Stimulated activated CD4-positive, alpha-beta T cell treated with anti-CD3 and anti-CD28 coated beads, Interleukin-2, amount 100 ng/mL, for 4 hours (primary cell): ENCODE data around the gene ANXA2.
"Not testable (repeated sequence)": the region's sequence is repeated elsewhere in the genome, so short reads cannot be mapped to it uniquely, and the experiment has no call there.

Experiments used
- DNase-seq: peaks from one replicate; pipeline ENCODE4 v3.0.0-alpha.2; 2020; ENCODE audit warnings: low read depth

ANXA2 gene

GRCh38 chr15:60410350-60410749, 12.6 kb upstream of the ANXA2 start:
- DNase-seq: not testable (repeated sequence)

GRCh38 chr15:60408463-60408981, 10.7 kb upstream of the ANXA2 start:
- DNase-seq: no peak

GRCh38 chr15:60407415-60407805, 9.6 kb upstream of the ANXA2 start:
- no peak for DNase-seq

GRCh38 chr15:60406513-60407414, 9.0 kb upstream of the ANXA2 start:
- no peak for DNase-seq

GRCh38 chr15:60405399-60405798, 7.6 kb upstream of the ANXA2 start:
- no peak for DNase-seq

- not testable (repeated sequence) for DNase-seq
These were observed 6.6 kb upstream of the ANXA2 start for GRCh38 chr15:60404351-60404750.

- DNase-seq: no peak
These were observed 3.2 kb upstream of the ANXA2 start for GRCh38 chr15:60400944-60401343.

GRCh38 chr15:60399931-60400330, 2.1 kb upstream of the ANXA2 start:
- DNase-seq: no peak

- DNase-seq: no peak
These were observed 1.6 kb upstream of the ANXA2 start for GRCh38 chr15:60399246-60399915.

GRCh38 chr15:60396958-60397771, 621 bp downstream of the ANXA2 start:
- DNase-seq: peak; percentile 7

- DNase-seq: no peak
These were observed 1.2 kb downstream of the ANXA2 start for GRCh38 chr15:60396560-60396957.

GRCh38 chr15:60396100-60396499, 1.7 kb downstream of the ANXA2 start:
- DNase-seq: no peak

- DNase-seq: no peak
These were observed 2.3 kb downstream of the ANXA2 start for GRCh38 chr15:60395276-60396011.

- no peak for DNase-seq
These were observed 3.1 kb downstream of the ANXA2 start for GRCh38 chr15:60394689-60395097.

- DNase-seq: no peak
These were observed 4.6 kb downstream of the ANXA2 start for GRCh38 chr15:60392986-60393790.

GRCh38 chr15:60392601-60392985, 5.2 kb downstream of the ANXA2 start:
- DNase-seq: no peak

- DNase-seq: no peak
These were observed 6.0 kb downstream of the ANXA2 start for GRCh38 chr15:60391722-60392315.

- no peak for DNase-seq
These were observed 6.8 kb downstream of the ANXA2 start for GRCh38 chr15:60390871-60391501.

GRCh38 chr15:60390231-60390630, 7.6 kb downstream of the ANXA2 start:
- no peak for DNase-seq
